NCI-H774 (cell line): Measurements from ENCODE around the gene IGFL4.

ENCODE experiments used
- DNase-seq: peaks from one replicate; lab custom pipeline; 2025; lab: John Stamatoyannopoulos, UW

The IGFL4 gene

DNA sequence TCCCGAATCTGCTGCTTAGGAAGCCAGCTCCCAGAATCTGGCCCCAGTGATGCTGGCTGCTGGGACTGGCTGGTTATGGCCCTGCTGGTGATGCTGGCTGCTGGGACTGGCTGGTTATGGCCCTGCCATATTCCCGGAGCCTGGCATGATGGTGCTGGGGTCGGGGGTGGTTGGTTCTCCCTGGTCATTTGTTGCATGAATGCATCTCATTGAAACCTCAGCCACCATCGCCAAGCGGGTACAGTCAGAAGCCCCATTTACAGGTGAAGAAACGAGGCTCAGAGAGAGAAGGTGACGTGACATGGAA is 20.0 kb downstream of the IGFL4 start:
- no peak for DNase-seq

DNA sequence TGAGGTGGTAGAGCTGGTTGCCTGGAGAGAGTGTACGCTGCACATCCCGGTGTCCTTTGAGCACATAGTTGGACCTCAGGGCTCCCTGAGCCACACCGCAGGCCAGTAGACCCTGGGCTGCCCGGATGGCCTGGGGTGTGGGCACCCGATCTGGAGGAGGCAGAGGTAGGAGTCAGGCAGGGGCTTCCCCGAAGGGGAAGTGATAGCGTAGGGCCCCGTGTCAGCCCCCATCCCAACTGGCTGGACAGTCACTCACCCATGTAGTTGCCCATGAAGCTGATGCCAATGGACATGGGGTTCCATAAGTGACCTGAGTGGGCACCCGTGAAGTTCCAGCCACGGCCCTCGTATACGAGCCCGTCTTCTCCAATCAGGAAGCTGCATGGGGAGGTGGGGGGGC is 21.5 kb downstream of the IGFL4 start:
- DNase-seq, result no peak

DNA sequence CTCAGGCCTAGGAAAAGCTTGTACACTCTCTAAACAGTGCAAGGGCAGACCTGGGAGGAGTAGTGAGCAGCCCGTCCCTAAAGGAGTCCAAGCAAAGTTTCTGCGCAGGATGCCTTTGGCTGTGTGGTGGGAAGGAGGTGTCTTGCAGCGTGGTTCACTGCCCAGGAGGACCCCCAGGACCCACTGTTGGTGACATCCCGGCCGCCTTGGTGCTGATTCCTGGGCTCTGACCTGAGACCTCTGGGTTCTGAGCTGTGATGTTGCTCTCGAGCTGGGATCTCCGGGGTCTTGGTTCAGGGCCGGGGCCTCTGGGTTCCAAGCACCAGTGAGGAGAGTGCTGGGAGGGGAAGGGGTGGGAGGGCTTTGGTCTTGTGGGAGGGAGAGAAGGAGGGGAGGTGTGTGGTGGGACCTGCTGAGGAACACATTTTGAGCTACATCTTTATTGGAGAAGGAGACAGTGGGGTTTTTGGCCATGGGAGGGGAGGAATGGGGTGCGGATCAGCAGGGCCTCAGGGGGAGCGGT is 22.0 kb downstream of the IGFL4 start:
- DNase-seq, result no peak

DNA sequence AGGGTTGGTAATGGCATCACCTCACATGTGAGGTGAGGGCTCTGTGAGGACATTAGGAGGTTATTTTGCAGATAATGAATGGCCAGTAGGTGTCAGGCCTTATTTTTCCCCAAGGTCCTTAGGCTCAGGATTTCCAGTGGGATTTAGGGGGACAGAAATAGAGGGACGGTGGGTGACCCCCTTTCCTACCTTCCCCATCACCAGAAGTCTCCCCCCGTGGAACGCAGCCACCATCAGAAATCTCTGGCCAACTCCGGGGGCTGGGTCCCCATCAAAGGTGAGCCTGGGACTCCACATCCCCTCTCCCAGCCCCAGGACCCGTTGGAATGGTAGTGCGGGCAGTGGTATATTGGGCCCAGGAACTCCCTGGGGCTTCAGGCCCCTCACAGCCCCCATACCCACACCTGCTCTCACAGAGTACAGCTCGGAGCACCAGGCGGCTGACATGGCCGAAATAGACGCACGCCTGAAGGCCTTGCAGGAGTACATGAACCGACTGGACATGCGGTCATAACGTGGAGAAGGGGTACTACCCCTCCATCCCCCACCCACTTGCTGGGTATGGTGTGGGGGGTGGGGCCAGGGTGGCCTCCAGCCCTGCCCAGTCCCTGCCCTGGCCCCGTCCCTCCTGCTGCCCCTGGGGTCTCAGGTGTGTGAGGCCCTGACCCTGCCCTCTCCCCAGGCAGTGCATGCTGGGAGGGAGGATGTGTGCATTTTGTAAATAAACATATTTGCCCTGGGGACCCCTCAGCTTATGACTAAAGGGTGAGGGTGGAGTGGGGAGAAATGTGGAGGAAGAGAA is 22.7 kb downstream of the IGFL4 start:
- DNase-seq, result no peak

DNA sequence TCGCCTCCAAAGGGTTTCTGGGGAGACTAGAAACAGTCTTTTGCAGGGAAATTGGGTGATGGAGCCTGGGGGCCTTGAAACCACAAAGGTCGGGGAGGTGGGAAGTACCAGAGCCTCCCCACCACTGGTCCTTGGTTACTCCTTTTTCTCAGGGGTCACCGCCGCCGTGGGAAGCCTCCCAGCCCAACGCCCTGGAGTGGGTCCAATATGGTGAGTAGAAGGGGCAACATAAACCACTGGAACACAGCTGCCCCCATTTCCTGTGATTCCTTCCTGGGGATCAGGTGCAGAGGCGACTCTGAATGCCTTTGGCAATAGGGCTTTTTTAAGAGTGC is 23.7 kb downstream of the IGFL4 start:
- DNase-seq, result no peak

DNA sequence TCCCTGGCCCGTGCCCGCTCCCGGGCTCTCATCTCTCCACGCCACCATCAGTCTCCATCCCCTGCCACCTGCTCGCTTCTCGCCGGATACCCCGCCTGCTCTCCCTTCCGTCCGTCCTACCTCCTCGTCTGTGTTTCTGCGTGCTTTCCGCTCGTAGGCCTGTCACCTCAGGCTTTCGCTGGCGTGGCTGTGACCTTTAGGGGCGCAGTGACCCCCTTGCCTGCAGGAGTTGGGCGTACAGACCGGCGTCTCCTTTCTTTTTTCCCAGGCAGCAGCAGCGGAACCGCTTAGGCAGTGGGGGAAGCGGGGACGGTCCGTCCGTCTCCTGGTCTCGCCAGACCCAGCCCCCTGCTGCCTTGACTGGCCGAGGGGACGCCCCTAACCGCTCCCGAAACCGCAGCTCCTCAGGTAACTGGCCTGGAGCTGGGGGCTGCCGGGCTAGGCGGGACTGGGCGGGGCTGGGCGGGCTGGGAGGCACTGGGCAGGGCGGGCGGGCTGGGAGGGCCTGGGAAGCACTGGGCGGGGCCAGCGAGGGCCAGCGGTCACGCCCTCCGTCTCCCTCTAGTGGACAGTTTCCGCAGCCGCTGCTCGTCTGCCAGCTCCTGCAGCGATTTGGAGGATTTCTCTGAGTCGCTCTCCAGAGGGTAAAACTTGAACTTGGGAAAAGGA is 24.2 kb downstream of the IGFL4 start:
- DNase-seq, result peak; percentile 72

DNA sequence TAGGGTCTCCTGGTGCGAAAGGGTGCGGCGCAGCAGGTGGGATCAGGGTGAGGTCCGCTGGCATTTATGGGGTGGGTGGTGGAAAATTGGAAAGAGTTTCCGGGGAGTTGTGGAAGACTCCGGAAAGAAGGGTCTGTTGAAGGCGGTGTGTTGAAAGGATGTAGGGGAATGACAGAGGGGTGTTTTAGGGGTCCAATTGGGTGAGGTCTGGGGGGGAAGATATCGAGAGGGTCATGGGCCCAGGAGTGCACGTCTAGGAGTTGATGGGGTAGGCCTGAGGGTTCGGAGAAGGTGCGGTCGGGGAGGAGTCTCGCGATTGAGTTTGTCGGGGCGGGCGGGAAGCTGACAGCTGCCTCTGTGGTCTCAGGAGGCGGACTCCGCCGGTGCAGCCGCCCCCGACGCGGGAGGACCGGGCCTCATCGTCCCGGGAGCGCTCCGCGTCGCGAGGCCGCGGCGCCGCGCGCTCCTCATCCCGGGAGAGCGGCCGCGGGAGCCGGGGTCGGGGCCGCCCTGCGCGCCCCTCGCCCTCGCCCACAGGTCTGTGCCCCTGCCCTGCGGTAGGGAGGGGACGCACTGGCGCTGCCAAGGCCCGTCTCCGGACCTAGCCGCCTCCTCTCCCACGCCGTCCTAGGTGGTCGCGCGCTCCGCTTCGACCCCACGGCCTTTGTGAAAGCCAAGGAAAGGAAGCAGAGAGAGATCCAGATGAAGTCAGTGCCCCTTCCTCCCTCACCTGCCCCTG is 24.9 kb downstream of the IGFL4 start:
- peak; percentile 28 for DNase-seq

DNA sequence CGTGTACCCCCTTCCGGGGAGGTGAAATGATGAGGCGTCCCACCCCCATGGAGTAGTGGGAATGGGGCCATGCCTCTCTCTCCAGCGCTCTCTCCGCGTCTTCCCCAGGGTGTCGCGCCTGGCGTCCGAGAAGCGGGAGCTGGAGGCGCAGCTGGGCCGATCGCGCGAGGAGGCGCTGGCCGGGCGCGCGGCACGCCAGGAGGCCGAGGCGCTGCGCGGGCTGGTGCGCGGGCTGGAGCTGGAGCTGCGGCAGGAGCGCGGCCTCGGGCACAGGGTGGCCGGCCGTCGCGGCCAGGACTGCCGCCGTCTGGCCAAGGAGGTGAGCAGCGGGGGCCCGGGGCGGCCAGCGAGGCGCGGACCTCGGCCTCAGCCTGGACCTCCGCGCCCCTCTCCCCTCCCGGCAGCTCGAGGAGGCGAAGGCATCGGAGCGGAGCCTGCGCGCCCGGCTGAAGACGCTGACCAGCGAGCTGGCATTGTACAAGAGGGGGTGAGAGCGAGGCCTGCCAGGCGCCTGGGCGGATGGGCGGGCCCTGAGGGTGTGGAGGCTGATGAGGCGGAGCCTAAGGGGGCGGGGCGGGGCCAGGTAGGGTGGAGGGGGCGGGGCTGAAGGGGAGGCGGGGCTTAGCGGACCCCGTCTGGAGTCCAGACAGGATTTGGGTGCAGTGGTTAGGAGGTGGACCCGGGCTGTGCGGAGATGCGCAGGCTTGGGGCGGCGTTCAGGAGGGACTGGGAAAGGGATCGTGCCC is 25.7 kb downstream of the IGFL4 start:
- peak; percentile 86 for DNase-seq

DNA sequence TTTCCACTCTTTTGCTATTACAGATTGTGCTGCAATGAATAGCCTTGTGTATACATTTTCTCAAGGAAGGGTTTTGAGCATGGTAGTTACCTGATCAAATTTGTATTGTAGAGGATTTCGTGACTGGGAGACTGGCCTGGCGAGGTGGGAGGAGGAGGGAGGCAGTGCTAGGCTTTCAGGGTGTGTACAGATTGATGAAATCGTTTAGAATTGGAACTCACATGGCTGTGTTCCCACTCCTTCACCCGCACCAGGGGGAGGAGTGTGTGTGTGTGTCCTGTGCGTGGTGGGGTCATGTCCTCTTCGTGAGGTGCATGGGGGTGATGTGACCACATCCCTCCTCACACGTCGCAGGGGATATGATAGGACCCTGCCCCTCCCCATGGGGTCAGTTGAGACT is 26.3 kb downstream of the IGFL4 start:
- DNase-seq, result no peak

DNA sequence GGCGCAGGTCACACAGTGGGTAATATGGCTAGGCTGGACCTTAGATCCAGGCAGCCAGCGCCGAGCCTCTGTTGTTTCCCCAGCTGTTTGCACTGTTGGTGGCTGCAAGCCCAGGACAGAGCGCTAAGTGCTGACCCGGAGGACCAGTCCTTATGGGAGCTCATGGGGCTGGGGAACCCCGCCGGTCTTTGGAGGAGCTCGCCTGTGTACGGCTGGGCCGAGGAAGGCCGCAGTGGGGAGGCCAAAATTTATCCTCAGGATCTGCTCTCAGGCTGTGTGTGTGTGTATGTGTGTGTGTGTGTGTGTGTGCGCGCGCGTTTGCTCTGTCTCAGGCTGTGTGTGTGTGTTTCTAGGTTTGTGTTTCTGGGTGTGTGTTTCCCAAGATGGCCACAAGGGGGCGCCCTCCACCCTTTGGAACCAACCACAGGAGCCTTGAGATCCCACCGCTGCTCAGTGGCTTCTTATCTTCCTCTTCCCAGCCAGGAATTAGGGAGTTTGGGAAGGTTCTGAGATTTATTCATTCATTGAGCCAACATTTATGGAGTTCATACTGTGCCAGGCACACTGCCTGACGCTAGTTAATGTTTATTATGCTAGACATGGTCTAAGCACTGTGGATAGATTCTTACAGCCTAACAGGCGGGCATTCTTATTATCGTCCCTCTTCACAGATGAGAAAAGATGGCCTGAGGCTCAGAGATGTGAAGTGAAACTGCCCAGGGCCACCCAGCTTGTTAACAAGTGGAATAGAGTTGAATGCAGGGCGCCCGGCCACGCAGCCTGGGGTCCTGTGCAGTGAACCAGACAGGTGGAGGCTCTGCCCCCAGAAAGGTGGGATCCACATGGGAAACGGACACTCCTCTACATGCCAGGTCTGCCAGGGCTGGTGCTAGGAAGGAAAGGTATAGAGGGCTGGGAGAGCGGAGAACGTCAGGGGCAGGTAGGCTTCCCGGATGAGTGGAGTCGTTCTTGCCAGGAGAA is 31.0 kb downstream of the IGFL4 start:
- peak; percentile 66 for DNase-seq

DNA sequence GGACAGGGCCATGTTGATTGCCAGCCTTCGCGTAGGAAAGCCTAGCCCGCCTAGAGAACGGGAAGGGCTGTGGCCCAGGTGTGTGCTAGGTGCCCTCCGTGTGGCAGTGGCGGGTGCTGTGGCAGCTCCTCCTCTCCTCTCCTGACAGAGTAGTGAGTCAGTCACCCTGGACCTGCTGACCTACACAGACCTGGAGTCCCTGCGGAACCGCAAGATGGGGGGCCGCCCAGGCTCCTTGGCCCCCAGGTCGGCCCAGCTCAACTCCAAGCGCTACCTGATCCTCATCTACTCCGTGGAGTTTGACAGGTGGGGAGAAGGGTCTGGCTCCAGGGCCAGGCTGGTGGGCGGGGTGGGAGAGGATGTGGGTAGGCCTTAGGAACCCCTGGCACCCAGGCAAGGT is 34.4 kb downstream of the IGFL4 start:
- no peak for DNase-seq

DNA sequence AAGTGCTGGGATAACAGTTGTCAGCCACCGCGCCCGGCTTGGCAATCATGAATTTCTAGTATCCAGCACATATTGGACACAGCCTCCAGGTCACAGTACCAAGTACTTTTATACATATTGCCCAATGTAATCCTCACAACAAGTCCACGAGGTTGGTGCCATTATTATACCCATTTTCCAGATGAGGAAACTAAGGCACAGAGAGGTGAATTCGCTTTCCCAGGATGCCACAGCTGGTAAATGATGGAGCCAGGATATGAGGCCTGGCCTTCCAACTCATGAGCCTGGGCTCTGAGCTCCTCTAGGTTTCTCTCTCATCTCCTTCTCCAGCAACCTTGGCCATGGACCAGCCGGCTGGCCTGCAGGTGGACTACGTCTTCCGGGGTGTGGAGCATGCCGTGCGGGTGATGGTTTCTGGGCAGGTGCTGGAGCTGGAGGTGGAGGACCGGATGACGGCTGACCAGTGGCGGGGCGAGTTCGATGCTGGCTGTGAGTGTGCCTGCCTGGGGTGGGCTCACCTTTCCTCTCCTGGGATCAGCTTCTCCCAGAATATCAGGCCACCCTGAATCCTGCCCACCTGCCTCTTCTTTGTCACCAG is 38.0 kb downstream of the IGFL4 start:
- no peak for DNase-seq

DNA sequence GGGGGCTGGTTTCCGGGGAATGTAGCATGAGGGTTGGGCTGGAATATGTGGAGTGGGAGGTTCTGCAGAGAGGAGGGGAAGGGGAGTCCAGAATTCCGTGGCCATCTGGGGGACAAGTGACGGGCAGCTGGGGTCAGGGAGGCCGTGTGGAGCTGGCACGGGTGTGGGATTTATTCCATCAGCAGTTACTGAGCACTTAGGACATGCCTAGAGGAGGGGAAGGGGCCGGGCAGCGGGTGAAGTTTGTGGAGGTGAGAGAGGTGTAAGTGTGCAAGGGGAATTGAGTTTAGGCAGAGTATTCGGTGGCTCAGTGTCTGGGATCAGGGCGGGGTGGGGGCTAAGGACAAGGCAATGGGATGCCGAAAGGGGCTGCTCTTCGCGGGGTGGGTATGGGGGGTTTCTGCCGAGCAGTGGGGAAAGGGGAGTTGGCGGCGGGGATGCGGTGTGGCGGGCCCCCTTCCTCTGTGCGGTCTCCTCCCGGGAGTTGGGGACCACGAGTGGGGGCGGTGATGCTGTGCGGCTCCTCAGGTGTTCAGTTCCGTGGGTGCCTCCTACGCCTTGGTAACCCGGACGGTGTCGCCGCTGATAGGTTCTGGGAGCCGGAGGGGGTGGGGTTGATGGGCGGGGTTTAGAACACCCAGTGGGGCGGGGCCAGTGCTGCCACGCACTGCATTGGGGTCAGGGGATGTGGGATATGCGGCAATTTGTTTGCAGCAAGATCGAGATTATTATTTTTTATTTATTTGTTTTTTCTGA is 40.1 kb downstream of the IGFL4 start:
- DNase-seq, result peak; percentile 61

DNA sequence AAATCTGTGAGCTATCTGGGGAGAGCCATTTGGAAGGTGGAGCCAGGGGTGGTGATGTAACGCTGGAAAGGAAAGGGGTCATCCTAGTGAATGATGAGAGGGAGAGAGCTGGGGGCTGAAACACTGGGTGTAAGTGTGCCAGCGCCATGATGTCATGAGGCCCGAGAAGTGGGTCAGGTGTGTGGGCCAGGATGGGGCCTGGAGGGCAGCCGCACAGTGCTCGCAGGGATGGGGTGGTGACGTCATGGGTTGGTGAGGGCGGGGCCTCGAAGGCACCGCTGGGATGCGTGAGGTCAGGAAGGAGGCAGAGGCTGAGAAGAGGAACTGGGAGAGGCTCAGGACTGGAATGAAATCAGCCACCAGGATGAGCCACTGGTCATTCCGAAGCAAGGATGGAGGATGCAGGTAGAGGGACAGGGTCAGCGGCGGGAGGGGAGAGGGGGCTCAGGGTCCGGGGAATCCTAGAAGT is 41.1 kb downstream of the IGFL4 start:
- peak; percentile 54 for DNase-seq

DNA sequence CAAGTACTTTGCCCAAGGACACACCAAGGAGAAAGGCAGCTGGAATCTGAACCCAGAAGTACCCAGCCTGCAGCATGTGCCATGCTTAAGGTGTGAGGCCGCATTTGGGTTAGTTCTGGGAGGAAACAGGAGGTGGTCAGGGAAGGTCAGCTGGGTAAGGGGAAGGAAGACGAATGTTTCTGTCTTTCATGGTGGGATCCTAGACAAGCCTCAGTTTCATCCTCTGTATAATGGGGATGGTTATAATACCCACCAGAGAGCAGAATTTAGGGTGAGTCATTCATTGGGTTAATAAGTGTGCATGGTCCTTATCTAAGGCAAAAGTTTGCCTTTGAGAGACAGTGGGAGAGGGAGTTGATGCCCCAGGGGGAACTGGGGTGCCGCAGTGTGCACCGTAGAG is 42.0 kb downstream of the IGFL4 start:
- DNase-seq, result no peak

DNA sequence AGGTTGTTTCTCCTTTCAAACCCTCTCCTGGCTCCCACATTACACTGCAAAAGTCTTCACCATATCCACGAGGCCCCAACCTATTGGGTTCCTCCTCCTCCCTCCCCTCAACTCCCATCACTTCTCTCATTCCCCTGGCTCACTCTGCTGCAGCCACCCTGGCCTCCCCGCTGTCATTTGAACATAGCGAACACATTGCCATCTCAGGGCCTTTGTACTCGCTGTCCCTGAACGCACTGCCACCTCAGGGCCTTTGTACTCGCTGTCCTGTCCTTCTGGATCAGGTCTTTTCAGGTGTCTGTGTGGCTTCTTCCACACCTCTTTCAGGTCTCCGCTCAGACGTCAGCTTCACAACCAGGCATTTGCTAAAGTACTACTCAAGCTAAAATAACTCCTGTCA is 43.9 kb downstream of the IGFL4 start:
- no peak for DNase-seq

DNA sequence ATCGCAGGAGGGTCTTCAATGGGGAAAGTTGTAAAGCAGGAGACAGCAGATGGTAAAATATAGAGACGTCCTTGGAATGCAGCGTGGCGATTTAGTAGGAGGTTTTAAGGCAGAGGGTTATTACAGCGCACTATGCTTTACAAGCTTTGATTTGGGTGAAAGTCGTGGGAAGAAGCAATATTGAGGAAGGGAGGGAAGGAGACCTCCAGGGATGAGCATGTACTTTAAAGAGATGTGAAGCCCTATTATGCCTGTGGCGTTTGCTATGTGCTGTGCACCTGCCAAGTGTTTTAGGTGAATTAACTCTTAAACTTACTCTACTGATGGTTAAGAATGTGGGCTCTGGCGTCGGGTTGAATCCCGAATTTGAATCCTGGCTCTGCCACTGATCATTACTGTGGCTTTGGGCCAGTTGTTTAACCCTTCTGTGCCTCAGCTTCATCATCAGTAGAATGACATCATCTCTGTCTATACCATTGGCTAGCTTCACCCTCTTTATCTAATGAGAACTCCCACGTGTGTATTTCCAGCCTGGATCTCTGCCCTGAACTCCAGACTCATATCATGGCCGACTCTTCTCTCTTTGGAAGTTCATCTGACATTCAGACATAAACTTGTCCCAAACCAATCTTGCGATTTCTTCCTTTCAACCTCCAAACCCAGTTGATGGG is 45.0 kb downstream of the IGFL4 start:
- DNase-seq, result no peak

DNA sequence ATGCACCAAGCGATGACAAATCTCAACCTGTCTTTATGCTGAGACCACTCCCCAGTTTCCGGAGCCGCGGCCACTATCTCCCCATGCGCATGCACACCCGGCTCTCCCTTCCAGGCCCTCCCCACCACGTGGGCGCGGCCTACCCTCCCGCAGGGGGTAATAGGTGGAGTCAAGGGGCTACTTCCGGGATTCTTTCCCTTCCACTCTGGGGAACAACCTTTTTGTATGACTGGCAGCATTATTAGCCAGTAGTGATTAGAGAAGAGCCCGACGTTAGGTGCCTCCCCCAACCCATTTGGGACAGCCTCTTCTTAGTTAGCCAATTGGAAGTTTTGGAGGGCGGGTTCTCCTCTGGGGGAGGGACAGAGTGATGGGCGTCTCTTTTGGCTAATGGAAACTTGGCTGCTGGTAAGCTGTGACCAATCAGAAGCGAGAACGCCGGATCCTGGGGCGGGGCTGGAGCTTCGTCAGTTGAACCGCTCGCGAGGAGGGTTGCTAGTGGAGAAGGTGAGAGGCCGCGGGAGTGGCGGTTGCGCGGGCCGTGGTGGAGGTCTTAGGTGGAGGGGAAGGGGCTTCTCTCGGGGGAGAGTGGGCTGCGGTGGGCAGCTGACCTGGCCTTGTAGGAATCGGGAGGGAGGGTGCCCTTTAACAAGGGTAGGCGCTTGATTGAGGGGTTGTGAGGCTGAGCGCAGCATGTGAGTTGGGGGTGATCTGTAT is 45.6 kb downstream of the IGFL4 start, which contains the start of gene CCDC61:
CCDC61 (plus strand) TSS at position 470 of the 717 bp plus-strand sequence. CDS start 7,552 bp downstream, outside the sequence.
- DNase-seq, result peak; percentile 99
